GM19455 (cell line): Measurements from ENCODE around the gene TRNAU1AP.
"Not testable (repeated sequence)": the region's sequence is repeated elsewhere in the genome, so short reads cannot be mapped to it uniquely, and the experiment has no call there.

Experiments
- ATAC-seq: cut with Tn5 transposase; IDR thresholded peaks from one replicate; pipeline ENCODE4 v1.9.1; 2021; ENCODE audit not compliant: unreplicated experiment

The TRNAU1AP gene

GRCh38 chr1:28521502-28522164 lies 31.3 kb upstream of the TRNAU1AP start:
- no peak for ATAC-seq

- not testable (repeated sequence) for ATAC-seq
These were observed 30.3 kb upstream of the TRNAU1AP start for GRCh38 chr1:28522537-28522936.

- ATAC-seq, result not testable (repeated sequence)
These were observed 27.8 kb upstream of the TRNAU1AP start for GRCh38 chr1:28525002-28525642.

GRCh38 chr1:28526886-28527285 lies 26.0 kb upstream of the TRNAU1AP start:
- no peak for ATAC-seq

- no peak for ATAC-seq
These were observed 22.4 kb upstream of the TRNAU1AP start for GRCh38 chr1:28530456-28530855.

GRCh38 chr1:28534671-28535070 lies 18.2 kb upstream of the TRNAU1AP start:
- ATAC-seq, result no peak

GRCh38 chr1:28535180-28535579 lies 17.7 kb upstream of the TRNAU1AP start:
- ATAC-seq, result no peak

- ATAC-seq, result no peak
These were observed 15.3 kb upstream of the TRNAU1AP start for GRCh38 chr1:28537457-28538199.

GRCh38 chr1:28538286-28538685 lies 14.6 kb upstream of the TRNAU1AP start:
- no peak for ATAC-seq

GRCh38 chr1:28540651-28541050 lies 12.2 kb upstream of the TRNAU1AP start:
- no peak for ATAC-seq

- not testable (repeated sequence) for ATAC-seq
These were observed 11.4 kb upstream of the TRNAU1AP start for GRCh38 chr1:28541414-28542015.

GRCh38 chr1:28545246-28545628 lies 7.6 kb upstream of the TRNAU1AP start:
- ATAC-seq, result no peak

- ATAC-seq, result no peak
These were observed 4.6 kb upstream of the TRNAU1AP start for GRCh38 chr1:28548318-28548717.

- no peak for ATAC-seq
These were observed 1.5 kb upstream of the TRNAU1AP start for GRCh38 chr1:28551381-28551780.

GRCh38 chr1:28560886-28561285 lies 8.0 kb downstream of the TRNAU1AP start:
- ATAC-seq, result no peak

GRCh38 chr1:28564310-28564709 lies 11.4 kb downstream of the TRNAU1AP start:
- ATAC-seq, result no peak

GRCh38 chr1:28565040-28565439 lies 12.2 kb downstream of the TRNAU1AP start:
- ATAC-seq, result no peak

GRCh38 chr1:28565726-28566125 lies 12.8 kb downstream of the TRNAU1AP start:
- no peak for ATAC-seq

- no peak for ATAC-seq
These were observed 14.0 kb downstream of the TRNAU1AP start for GRCh38 chr1:28566931-28567330.

- no peak for ATAC-seq
These were observed 19.0 kb downstream of the TRNAU1AP start for GRCh38 chr1:28571911-28572310.

- ATAC-seq, result not testable (repeated sequence)
These were observed 20.0 kb downstream of the TRNAU1AP start for GRCh38 chr1:28572891-28573290.

- ATAC-seq, result no peak
These were observed 20.7 kb downstream of the TRNAU1AP start for GRCh38 chr1:28573564-28573963.
